K562 (cell line): ENCODE results near the gene SNX9. TPM values are rescaled to one million over a fixed set of nuclear protein-coding genes. Genes with fewer than 3 reads are reported as not detected.

Experiments used
- ATAC-seq: fragments of 200-7000 bp; cut with Tn5 transposase; 3 replicates; pipeline ENCODE4 v1.9.1; 2020; ENCODE audit warnings: moderate library complexity
- BruUV-seq: library from RNA; stranded (reverse); fragments of 400-500 nt; replicated peaks from 2 replicates; lab custom pipeline; 2021; lab: Mats Ljungman, UMichigan
- CTCF ChIA-PET: fragments of 300-600 bp; formaldehyde crosslinking; extraction: SDS; loops from one replicate; lab custom pipeline; 2021; ENCODE audit warnings: low intra/inter-chr PET ratio; lab: Yijun Ruan, JAX
- POLR2A ChIA-PET: fragments of 300-600, 350-650 bp; sonication (Branson Sonifier 250); formaldehyde crosslinking; extraction: SDS; loops from one replicate; lab custom pipeline; 2021; ENCODE audit warnings: antibody characterized with exemption, inconsistent platforms; lab: Yijun Ruan, JAX
- DNase-seq, 4 experiments: peaks; one replicate each; pipeline versions ENCODE4 v3.0.0 to v3.0.0-alpha.2; 2011 to 2018; ENCODE audit warnings: low spot score in 3 of 4, mixed read lengths in 3 of 4; ENCODE audit errors: extremely low read depth in 1 of 4
- FAIRE-seq: peaks from 2 replicates; lab custom pipeline; 2011; peaks lifted over from hg19 to GRCh38; lab: Jason Lieb, UNC
- H2AFZ ChIP-seq: 2 replicates; pipeline ENCODE4 v1.6.0; 2011; ENCODE audit warnings: low read depth, low read length, control low read depth, inconsistent platforms
- H3K27ac ChIP-seq: fragments of 200-600 bp; 3 replicates; pipeline ENCODE4 v1.8.0; 2011; ENCODE audit warnings: low read depth, mild to moderate bottlenecking, control low read depth, inconsistent platforms, low read length, moderate library complexity, mixed read lengths; ENCODE audit errors: extremely low read depth
- H3K27me3 ChIP-seq, 2 experiments: fragments of 300-600 bp in 1 of 2; 2 replicates in 1 of 2; 3 replicates in 1 of 2; pipeline versions ENCODE4 v1.6.0 to v1.8.0; 2011; ENCODE audit warnings: inconsistent platforms in 2 of 2, low read length in 2 of 2, mild to moderate bottlenecking in 1 of 2, mixed read lengths in 1 of 2, moderate library complexity in 1 of 2; ENCODE audit not compliant: control insufficient read depth in 2 of 2, insufficient read depth in 2 of 2
- H3K36me3 ChIP-seq: fragments of 300-600 bp; 3 replicates; pipeline ENCODE4 v1.8.0; 2011; ENCODE audit warnings: mild to moderate bottlenecking, low read length, inconsistent platforms; ENCODE audit not compliant: control insufficient read depth, insufficient read depth
- H3K4me1 ChIP-seq, 2 experiments: fragments of 200-600 bp in 1 of 2; replicated peaks in 1 of 2; 2 replicates in 1 of 2; 3 replicates in 1 of 2; pipeline versions ENCODE4 v1.5.1 to v1.8.0; 2011; ENCODE audit warnings: inconsistent platforms in 2 of 2, low read length in 2 of 2, mild to moderate bottlenecking in 1 of 2, mixed read lengths in 1 of 2, moderate library complexity in 1 of 2; ENCODE audit not compliant: control insufficient read depth in 2 of 2, insufficient read depth in 2 of 2
- H3K4me2 ChIP-seq: 2 replicates; pipeline ENCODE4 v1.6.1; 2011; ENCODE audit warnings: low read length, control low read depth, inconsistent platforms, mixed read lengths; ENCODE audit not compliant: insufficient read depth
- H3K4me3 ChIP-seq: fragments of 200-600 bp; sonication (generic), shearing (Covaris generic); 2 replicates; pipeline ENCODE4 v1.5.1; 2016; ENCODE audit warnings: control low read depth, inconsistent platforms
- H3K79me2 ChIP-seq: fragments of 200-600 bp; 3 replicates; pipeline ENCODE4 v1.8.0; 2011; ENCODE audit warnings: low read length, inconsistent platforms; ENCODE audit not compliant: control insufficient read depth, insufficient read depth
- H3K9ac ChIP-seq, 2 experiments: 2 replicates each; pipeline versions ENCODE4 v1.6.0 to v1.6.1; 2011; ENCODE audit warnings: low read depth in 2 of 2, low read length in 2 of 2, control low read depth in 1 of 2, inconsistent platforms in 1 of 2, mild to moderate bottlenecking in 1 of 2, mixed read lengths in 1 of 2; ENCODE audit not compliant: insufficient read depth in 1 of 2
- H3K9me1 ChIP-seq: one replicate; pipeline ENCODE4 v1.6.0; 2011; ENCODE audit warnings: inconsistent platforms, mild to moderate bottlenecking, low read length, moderate library complexity; ENCODE audit not compliant: control insufficient read depth, insufficient read depth
- H3K9me3 ChIP-seq: replicated peaks from 2 replicates; pipeline ENCODE4 v1.5.1; 2011; ENCODE audit warnings: low read depth, low read length, inconsistent platforms; ENCODE audit not compliant: control insufficient read depth, insufficient read depth
- H4K20me1 ChIP-seq: replicated peaks from 2 replicates; pipeline ENCODE4 v1.6.1; 2011; ENCODE audit warnings: low read length, inconsistent platforms, mixed read lengths; ENCODE audit not compliant: control insufficient read depth, insufficient read depth
- HNRNPH1 ChIP-seq: fragments of 200-400 bp; formaldehyde crosslinking; optimal IDR thresholded peaks from 2 replicates; pipeline ENCODE3; 2017; ENCODE audit warnings: low read depth, mild to moderate bottlenecking, low read length, moderate library complexity
- NFRKB ChIP-seq: fragments of 450-650 bp; IDR thresholded peaks from 2 replicates; pipeline ENCODE4 v1.6.1; 2016; ENCODE audit warnings: low read depth
- POLR2A ChIP-seq: fragments of 450-650 bp; conservative IDR thresholded peaks from 2 replicates; pipeline ENCODE4 v1.6.1; 2016
- PREB ChIP-seq: sonication (generic); formaldehyde crosslinking; IDR thresholded peaks from 2 replicates; pipeline ENCODE4 v1.8.1; 2023; ENCODE audit warnings: mild to moderate bottlenecking, missing genetic modification reagents
- SIN3A ChIP-seq, 2 experiments: fragments of 150-350 bp in 1 of 2; IDR thresholded peaks; 2 replicates each; pipeline ENCODE4 v1.6.1; 2011 to 2016; ENCODE audit warnings: borderline replicate concordance in 2 of 2, low read depth in 2 of 2, low read length in 2 of 2, mild to moderate bottlenecking in 2 of 2, moderate library complexity in 2 of 2; ENCODE audit not compliant: control insufficient read depth in 1 of 2
- SLC30A9 ChIP-seq: fragments of 250-450 bp; sonication (Bioruptor Pico); IDR thresholded peaks from 2 replicates; pipeline ENCODE4 v1.8.0; 2022; ENCODE audit warnings: mild to moderate bottlenecking, moderate library complexity
- ZBED1 ChIP-seq: IDR thresholded peaks from 2 replicates; pipeline ENCODE4 v1.6.1; 2014
- ZBTB49 ChIP-seq: sonication (generic); formaldehyde crosslinking; IDR thresholded peaks from 2 replicates; pipeline ENCODE4 v1.8.0; 2022; ENCODE audit warnings: missing genetic modification reagents, mild to moderate bottlenecking, borderline replicate concordance
- ZBTB5 ChIP-seq: fragments of 450-650 bp; IDR thresholded peaks from 2 replicates; pipeline ENCODE4 v1.6.1; 2017; ENCODE audit warnings: antibody characterized with exemption
- WGBS: fragments of 100-300 bp; shearing (Covaris generic); methylation state at CpG from one replicate; pipeline ENCODE4 v1.1.6; 2016; ENCODE audit warnings: low coverage, mixed read lengths; ENCODE audit not compliant: insufficient coverage; ENCODE audit errors: missing lambda C conversion rate; 5-methylcytosine and 5-hydroxymethylcytosine counted together
- in situ Hi-C: fragments of 300-500 bp; cut with MboI; formaldehyde crosslinking; loops from 4 replicates; pipeline ENCODE4 v1.15.0; 2018; ENCODE audit warnings: inconsistent platforms, mixed read lengths
- intact Hi-C: fragments of 100-400 bp; cut with micrococcal nuclease; formaldehyde crosslinking; loops from 2 replicates; pipeline ENCODE4 v1.14.2; 2022
- polyA plus RNA-seq, 8 experiments: library from polyadenylated mRNA; depleted of rRNA in 4 of 8; stranded (reverse) in 5 of 8; unstranded in 3 of 8; fragments of >200 nt; fragmentation: Nextera tagmentation in 2 of 8; fragmentation: Illumina TruSeq in 1 of 8; extraction: Ambion mirVana in 2 of 8; extraction: Trizol in 1 of 8; gene quantifications; 2 replicates each; pipeline versions ENCODE4 v1.2.1 to v1.2.3, GENCODE V29; 2011 to 2014; ENCODE audit warnings: inconsistent platforms in 1 of 8, missing spikeins in 1 of 8
- total RNA-seq, 7 experiments: library from RNA; depleted of rRNA in 6 of 7; stranded (reverse); fragments of >200 nt in 6 of 7; fragmentation: Illumina TruSeq in 2 of 7; extraction: Trizol in 2 of 7; gene quantifications; 2 replicates each; pipeline versions ENCODE4 v1.2.1 to v1.2.3, GENCODE V29; 2011 to 2021; ENCODE audit warnings: low replicate concordance in 1 of 7

Gene SNX9
- total and polyA plus RNA-seq, 9 of the 15 experiments (the other 6 are each of a cell fraction or from before 2014, with no cell fraction given) = 6.0 to 81.7 (median 57.1) TPM

- ATAC-seq = no peak
- ChIA-PET POLR2A (interaction anchor here (0.6 to 2.0 kb wide), 5 partner anchors 10 to 548 kb away, joined by 3 to 10 read pairs (median 3); no protein-coding TSS in a partner anchor), CTCF (no interaction called here)
- Histone ChIP-seq H3K27ac (peak overlapping the region; percentile 30; the same call in 2 of the 3 replicates), H3K4me1 (peaks cover 21 to 73% of the 10 kb centered on the region in 2 experiments; a peak in 4 of 5 replicates), H3K4me3 (no peak overlapping the region), H3K9me3 (no peaks in the 10 kb centered on the region), H2AFZ (no peak overlapping the region), H3K9me1 (peaks cover 4% of the 10 kb centered on the region), H3K9ac (0 out of 4 replicates have a peak overlapping the region, but pooled peaks of 1 of the 2 experiments have one; percentile 11), H3K4me2 (no peak overlapping the region), H3K79me2 (peaks cover 100% of the 10 kb centered on the region), H3K36me3 (peaks cover 16% of the 10 kb centered on the region; the same call in 2 of the 3 replicates), H4K20me1 (peaks cover 7% of the 10 kb centered on the region), H3K27me3 (no peaks in the 10 kb centered on the region)
- peak in 1 of 4 experiments; percentile 34 for DNase-seq
- no TSS peak for BruUV-seq
- WGBS = 10% methylated on average over 1 of the region's 1 CpG
- in situ Hi-C loops (no loop called here), intact Hi-C loops (no loop called here)
- no peak for FAIRE-seq
- TF ChIP-seq SLC30A9 = no peak
- TF ChIP-seq POLR2A = no peak
- TF ChIP-seq PREB = no peak
- TF ChIP-seq SIN3A (IDR thresholded peaks at IDR 0.05; ENCODE audit: borderline replicate concordance in 2 of 2, control insufficient read depth in 1 of 2, low read depth in 2 of 2, low read length in 2 of 2) = no peak
- TF ChIP-seq ZBTB5 = 0 out of 2 replicates have a peak, but pooled peaks have one; percentile 44
- TF ChIP-seq ZBTB49 (CRISPR knock-in tag) = no peak
- TF ChIP-seq ZBED1 = no peak
- TF ChIP-seq HNRNPH1 = no peak
- peak; percentile 5; the same call in 1 of the 2 replicates for TF ChIP-seq NFRKB
These were observed 39.7 kb downstream of the SNX9 start for GRCh38 chr6:157862706-157863105.
